Astrocyte of the spinal cord (primary cell): ENCODE data around the gene PPM1H.
A peak's percentile ranks its signal among the peaks of the same experiment; 100 is the strongest.

Experiments used
- DNase-seq: peaks from one replicate; pipeline ENCODE4 v3.0.0; 2011; ENCODE audit warnings: low read depth, low spot score
- H3K4me3 ChIP-seq: 2 replicates; pipeline ENCODE4 v1.5.1; 2011; ENCODE audit warnings: low read depth, mild to moderate bottlenecking, low read length, moderate library complexity
- CTCF ChIP-seq: IDR thresholded peaks from 2 replicates; pipeline ENCODE4 v1.5.1; 2012; ENCODE audit warnings: low read depth, mild to moderate bottlenecking, low read length, inconsistent platforms
- in situ Hi-C: cut with HindIII; loops from 2 replicates; pipeline ENCODE4 v1.10.0; 2017; ENCODE audit warnings: low sequenced_read_pairs

PPM1H gene

GRCh38 chr12:62660756-62661155 lies 274.2 kb downstream of the PPM1H start:
- H3K4me3 ChIP-seq, result no peak overlapping the region
- peak; percentile 39 for DNase-seq
- no peak for TF ChIP-seq CTCF
- in situ Hi-C loops, result no loop called here

DNA sequence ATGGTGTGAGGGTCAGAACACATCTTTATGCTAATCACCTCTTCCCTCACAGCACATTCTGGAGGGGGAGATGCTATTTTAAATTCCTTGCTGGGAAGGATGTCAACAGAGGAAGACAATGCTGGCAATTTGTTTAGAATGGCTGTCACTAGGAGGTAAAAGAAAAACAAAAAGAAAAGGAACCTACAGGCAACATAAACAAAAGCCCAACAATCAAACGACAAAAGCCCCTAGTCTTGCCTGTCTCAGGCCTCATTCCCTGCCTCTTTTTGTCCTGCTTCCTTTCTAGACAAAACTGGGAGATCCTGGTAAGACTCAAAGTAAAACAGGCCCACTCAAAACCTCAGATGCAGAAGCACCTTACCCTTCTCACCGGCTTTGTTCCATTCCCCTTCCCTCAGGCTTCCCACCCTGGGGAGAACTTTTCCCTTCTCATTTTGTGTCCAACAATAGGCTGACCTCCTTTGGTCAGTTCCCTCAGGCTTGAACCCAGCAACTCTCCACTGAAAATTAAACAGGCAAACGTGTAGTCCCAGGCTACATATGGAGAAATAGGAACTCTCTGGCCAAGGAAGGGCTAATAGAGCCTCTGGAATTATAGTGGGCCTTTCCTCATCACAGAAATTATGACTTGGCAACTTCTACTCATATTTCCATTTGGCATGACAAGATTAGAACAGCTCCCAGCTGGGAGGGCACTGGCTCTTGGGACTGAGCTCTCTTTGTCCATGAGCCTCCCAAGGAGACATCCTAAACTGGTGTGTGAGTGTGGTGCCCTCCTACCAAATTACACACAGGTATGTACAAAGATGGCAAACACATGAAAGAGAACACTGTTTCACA lies 275.3 kb downstream of the PPM1H start:
- no peak for TF ChIP-seq CTCF
- in situ Hi-C loops, result no loop called here
- no peak overlapping the region for H3K4me3 ChIP-seq
- DNase-seq, result no peak

DNA sequence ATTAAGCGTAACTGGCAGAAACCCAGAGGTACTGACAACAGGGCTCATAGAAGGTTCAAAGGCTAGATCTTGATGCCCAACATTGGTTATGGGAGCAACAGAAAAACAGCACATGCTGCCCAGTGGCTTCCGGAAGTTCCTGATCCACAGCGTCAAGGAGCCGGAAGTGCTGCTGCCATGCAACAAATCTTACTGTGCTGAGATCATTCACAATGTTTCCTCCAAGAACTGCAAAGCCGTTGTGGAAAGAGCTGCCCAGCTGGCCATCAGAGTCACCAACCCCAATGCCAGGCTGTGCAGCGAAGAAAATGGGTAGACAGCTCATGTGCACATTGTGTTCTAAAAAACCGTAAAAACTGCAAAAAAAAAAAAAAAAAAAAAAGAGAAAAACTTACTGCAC lies 276.0 kb downstream of the PPM1H start:
- in situ Hi-C loops, result no loop called here
- no peak overlapping the region for H3K4me3 ChIP-seq
- TF ChIP-seq CTCF, result no peak
- no peak for DNase-seq

DNA sequence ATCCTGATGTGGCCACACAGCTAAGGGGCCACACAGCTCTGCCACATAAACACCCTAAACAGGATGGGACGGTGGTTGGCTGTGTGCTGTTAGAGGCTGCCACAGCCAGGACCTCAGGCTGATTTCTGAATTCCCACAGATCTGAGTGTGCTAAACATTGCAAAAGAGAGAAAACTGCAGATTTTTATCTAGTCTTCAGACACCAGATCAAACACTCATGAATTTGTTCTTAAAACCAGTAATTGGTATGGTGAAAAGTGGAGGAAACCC lies 277.7 kb downstream of the PPM1H start:
- no peak overlapping the region for H3K4me3 ChIP-seq
- TF ChIP-seq CTCF, result no peak
- DNase-seq, result no peak
- in situ Hi-C loops, result no loop called here

DNA sequence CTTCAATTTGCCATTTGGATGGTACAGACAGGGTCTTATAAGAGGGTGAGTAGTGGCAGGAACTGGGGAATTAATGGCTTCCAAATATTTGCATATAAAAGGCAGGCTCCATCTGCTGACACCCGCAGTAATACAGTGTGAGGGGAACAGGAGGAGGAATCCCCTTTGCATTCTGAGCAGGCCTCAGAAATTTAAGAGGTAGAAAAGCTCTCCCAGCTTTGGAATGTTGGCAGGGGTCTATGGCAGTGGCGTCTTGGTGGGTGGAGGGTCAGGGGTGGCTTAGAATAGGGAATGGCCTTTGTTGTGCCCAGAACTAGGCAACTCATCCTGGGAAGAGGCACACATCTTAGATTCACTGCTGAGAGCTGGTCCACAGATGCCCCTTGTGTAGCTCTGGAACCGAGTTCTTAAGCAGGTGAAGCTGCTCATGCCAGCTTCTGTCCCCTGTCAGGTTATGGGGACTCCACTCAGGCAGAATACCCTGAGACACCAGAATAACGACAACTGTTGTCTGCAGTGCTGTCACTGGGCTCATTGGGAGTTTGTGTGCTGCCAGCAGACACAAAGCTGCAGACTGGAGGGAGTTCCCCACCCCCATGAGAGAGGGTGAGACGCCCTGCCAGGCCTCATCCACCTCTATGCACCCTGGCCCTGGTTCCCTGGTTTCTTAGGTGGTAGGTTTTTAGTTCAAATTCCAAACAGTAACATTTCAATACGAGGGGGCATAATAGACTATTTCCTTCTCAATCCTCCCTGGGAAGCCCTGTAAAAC lies 278.2 kb downstream of the PPM1H start:
- no peak overlapping the region for H3K4me3 ChIP-seq
- TF ChIP-seq CTCF, result no peak
- in situ Hi-C loops, result no loop called here
- DNase-seq, result no peak

GRCh38 chr12:62655666-62656151 lies 279.2 kb downstream of the PPM1H start:
- TF ChIP-seq CTCF, result no peak
- DNase-seq, result no peak
- no peak overlapping the region for H3K4me3 ChIP-seq
- in situ Hi-C loops, result no loop called here
